HL-60 (cell line): ENCODE results near the gene ATXN7L1.

ENCODE experiments used
- POLR2AphosphoS5 ChIP-seq: IDR thresholded peaks from 2 replicates; pipeline ENCODE4 v1.6.1; 2012; ENCODE audit warnings: low read depth
- SPI1 ChIP-seq: IDR thresholded peaks from 2 replicates; pipeline ENCODE4 v1.6.1; 2012; ENCODE audit warnings: low read depth, mild to moderate bottlenecking, borderline replicate concordance
- TF ChIP-seq, protein P1 (sequence below): IDR thresholded peaks from one replicate; pipeline ENCODE4 v1.5.1; 2011; ENCODE audit warnings: low read length, control low read depth, inconsistent platforms; ENCODE audit not compliant: insufficient read depth

DNA sequence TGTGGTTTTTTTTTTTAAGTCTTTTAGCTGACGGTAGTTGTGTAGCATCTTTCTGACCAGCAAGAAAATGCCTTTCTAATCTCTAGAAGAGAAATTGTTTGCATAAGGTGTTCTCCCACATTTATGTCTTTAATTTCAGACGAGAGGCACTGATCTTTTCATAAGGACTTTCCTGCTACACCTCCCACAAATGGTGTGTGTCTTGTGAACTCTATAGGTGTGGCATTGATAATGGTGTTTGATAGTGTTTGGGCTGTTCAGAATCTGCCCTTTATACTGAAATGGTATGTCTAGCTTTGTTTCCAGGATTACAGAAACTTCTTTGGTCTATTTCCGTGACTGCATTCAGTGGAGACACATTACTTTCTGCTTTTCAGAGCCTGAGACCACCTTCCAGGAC lies 21.6 kb upstream of the ATXN7L1 start:
- TF ChIP-seq, protein P1, sequence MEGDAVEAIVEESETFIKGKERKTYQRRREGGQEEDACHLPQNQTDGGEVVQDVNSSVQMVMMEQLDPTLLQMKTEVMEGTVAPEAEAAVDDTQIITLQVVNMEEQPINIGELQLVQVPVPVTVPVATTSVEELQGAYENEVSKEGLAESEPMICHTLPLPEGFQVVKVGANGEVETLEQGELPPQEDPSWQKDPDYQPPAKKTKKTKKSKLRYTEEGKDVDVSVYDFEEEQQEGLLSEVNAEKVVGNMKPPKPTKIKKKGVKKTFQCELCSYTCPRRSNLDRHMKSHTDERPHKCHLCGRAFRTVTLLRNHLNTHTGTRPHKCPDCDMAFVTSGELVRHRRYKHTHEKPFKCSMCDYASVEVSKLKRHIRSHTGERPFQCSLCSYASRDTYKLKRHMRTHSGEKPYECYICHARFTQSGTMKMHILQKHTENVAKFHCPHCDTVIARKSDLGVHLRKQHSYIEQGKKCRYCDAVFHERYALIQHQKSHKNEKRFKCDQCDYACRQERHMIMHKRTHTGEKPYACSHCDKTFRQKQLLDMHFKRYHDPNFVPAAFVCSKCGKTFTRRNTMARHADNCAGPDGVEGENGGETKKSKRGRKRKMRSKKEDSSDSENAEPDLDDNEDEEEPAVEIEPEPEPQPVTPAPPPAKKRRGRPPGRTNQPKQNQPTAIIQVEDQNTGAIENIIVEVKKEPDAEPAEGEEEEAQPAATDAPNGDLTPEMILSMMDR = no peak
- TF ChIP-seq POLR2AphosphoS5 (no peak), SPI1 (no peak)
